GM19239 (cell line): ENCODE results near the gene TMCO4.

Source experiments
- DNase-seq: peaks from one replicate; pipeline ENCODE4 v3.0.0; 2011; ENCODE audit warnings: low spot score; ENCODE audit not compliant: insufficient read length
- FAIRE-seq: peaks from 2 replicates; lab custom pipeline; 2011; peaks lifted over from hg19 to GRCh38; lab: Jason Lieb, UNC

Gene TMCO4

GRCh38 chr1:19756480-19756879 is 43.2 kb downstream of the TMCO4 start:
- FAIRE-seq (no peak), DNase-seq (no peak)

- FAIRE-seq: no peak
- no peak for DNase-seq
Measured at GRCh38 chr1:19754482-19754881, 45.2 kb downstream of the TMCO4 start.

- no peak for FAIRE-seq
- no peak for DNase-seq
Measured at GRCh38 chr1:19752083-19752696, 47.5 kb downstream of the TMCO4 start.

GRCh38 chr1:19750882-19751276 is 48.8 kb downstream of the TMCO4 start:
- FAIRE-seq: no peak
- no peak for DNase-seq

GRCh38 chr1:19750101-19750881 is 49.4 kb downstream of the TMCO4 start:
- FAIRE-seq: no peak
- DNase-seq: no peak

GRCh38 chr1:19749685-19750084 is 50.0 kb downstream of the TMCO4 start:
- DNase-seq: no peak
- no peak for FAIRE-seq

GRCh38 chr1:19747761-19748160 is 52.0 kb downstream of the TMCO4 start:
- DNase-seq: no peak
- FAIRE-seq: no peak

- FAIRE-seq: no peak
Measured at GRCh38 chr1:19744886-19745285, 54.8 kb downstream of the TMCO4 start.

GRCh38 chr1:19744335-19744743 is 55.4 kb downstream of the TMCO4 start:
- FAIRE-seq: no peak
- no peak for DNase-seq

More at GRCh38 chr1:19744886-19745285, 54.8 kb downstream of the TMCO4 start:
- DNase-seq: no peak

GRCh38 chr1:19743793-19744192 is 55.9 kb downstream of the TMCO4 start:
- no peak for FAIRE-seq

GRCh38 chr1:19743180-19743579 is 56.5 kb downstream of the TMCO4 start:
- FAIRE-seq (no peak), DNase-seq (no peak)

More at GRCh38 chr1:19743793-19744192, 55.9 kb downstream of the TMCO4 start:
- DNase-seq: no peak

GRCh38 chr1:19739628-19740027 is 60.1 kb downstream of the TMCO4 start:
- no peak for DNase-seq
- no peak for FAIRE-seq

- FAIRE-seq: no peak
Measured at GRCh38 chr1:19738669-19739068, 61.0 kb downstream of the TMCO4 start.

GRCh38 chr1:19738076-19738475 is 61.6 kb downstream of the TMCO4 start:
- DNase-seq: no peak
- no peak for FAIRE-seq

More at GRCh38 chr1:19738669-19739068, 61.0 kb downstream of the TMCO4 start:
- no peak for DNase-seq

GRCh38 chr1:19737104-19737825 is 62.5 kb downstream of the TMCO4 start:
- FAIRE-seq (no peak), DNase-seq (no peak)

- FAIRE-seq (no peak), DNase-seq (no peak)
Measured at GRCh38 chr1:19735440-19736127, 64.1 kb downstream of the TMCO4 start.

- no peak for FAIRE-seq
- DNase-seq: no peak
Measured at GRCh38 chr1:19734472-19734999, 65.2 kb downstream of the TMCO4 start.

- DNase-seq (no peak), FAIRE-seq (no peak)
Measured at GRCh38 chr1:19734056-19734455, 65.7 kb downstream of the TMCO4 start.

GRCh38 chr1:19733615-19734014 is 66.1 kb downstream of the TMCO4 start:
- DNase-seq: no peak
- FAIRE-seq: no peak

- no peak for FAIRE-seq
- no peak for DNase-seq
Measured at GRCh38 chr1:19731311-19731821, 68.3 kb downstream of the TMCO4 start.
